Liver (tissue), 9 donors: Measurements from ENCODE around the gene RPS6KC1. TPM values are rescaled to one million over a fixed set of nuclear protein-coding genes. Genes with fewer than 3 reads are reported as not detected.

Source experiments
- DNase-seq: peaks from one replicate; pipeline ENCODE4 v3.0.0-alpha.2; 2017; ENCODE audit warnings: low spot score
- H3K27ac ChIP-seq, 2 donors: one replicate each; pipeline ENCODE4 v1.7.0; 2013; ENCODE audit warnings: inconsistent platforms in 2 of 2, low read length in 2 of 2, control low read depth in 1 of 2, low read depth in 1 of 2, mild to moderate bottlenecking in 1 of 2
- H3K27me3 ChIP-seq, 4 donors: one replicate each; pipeline versions ENCODE4 v1.6.1 to v1.7.0; 2013; ENCODE audit warnings: low read length in 3 of 4, inconsistent platforms in 1 of 4, mild to moderate bottlenecking in 1 of 4, moderate library complexity in 1 of 4; ENCODE audit not compliant: control insufficient read depth in 4 of 4, insufficient read depth in 4 of 4
- H3K36me3 ChIP-seq, 4 donors: one replicate each; pipeline versions ENCODE4 v1.6.1 to v1.7.0; 2013; ENCODE audit warnings: low read length in 3 of 4, mild to moderate bottlenecking in 3 of 4, low read depth in 1 of 4, moderate library complexity in 1 of 4; ENCODE audit not compliant: control insufficient read depth in 4 of 4, insufficient read depth in 3 of 4
- H3K4me1 ChIP-seq, 4 donors: one replicate each; pipeline versions ENCODE4 v1.6.1 to v1.7.0; 2013; ENCODE audit warnings: low read length in 3 of 4, mild to moderate bottlenecking in 3 of 4, moderate library complexity in 1 of 4; ENCODE audit not compliant: control insufficient read depth in 4 of 4, insufficient read depth in 4 of 4
- H3K4me3 ChIP-seq, 3 donors: one replicate each; pipeline versions ENCODE4 v1.6.1 to v1.7.0; 2013; ENCODE audit warnings: low read length in 3 of 3, control low read depth in 1 of 3, low read depth in 1 of 3, mild to moderate bottlenecking in 1 of 3
- H3K9ac ChIP-seq, 2 donors: one replicate each; pipeline ENCODE4 v1.7.0; 2013; ENCODE audit warnings: low read length in 2 of 2, mild to moderate bottlenecking in 2 of 2, moderate library complexity in 2 of 2, control low read depth in 1 of 2, low read depth in 1 of 2
- H3K9me3 ChIP-seq, 4 donors: one replicate each; pipeline versions ENCODE4 v1.6.1 to v1.7.0; 2013; ENCODE audit warnings: low read length in 3 of 4; ENCODE audit not compliant: control insufficient read depth in 4 of 4
- EGR1 ChIP-seq, 2 donors: IDR thresholded peaks; 2 replicates each; pipeline ENCODE4 v1.6.1; 2016 to 2018; ENCODE audit warnings: antibody characterized with exemption in 2 of 2, low read depth in 2 of 2
- FOXA1 ChIP-seq: IDR thresholded peaks from 2 replicates; pipeline ENCODE4 v1.6.1; 2016; ENCODE audit warnings: antibody characterized with exemption
- FOXA2 ChIP-seq: IDR thresholded peaks from 2 replicates; pipeline ENCODE4 v1.6.1; 2016; ENCODE audit warnings: antibody characterized with exemption
- GABPA ChIP-seq, 2 donors: IDR thresholded peaks in 1 of 2; conservative IDR thresholded peaks in 1 of 2; 2 replicates each; pipeline ENCODE4 v1.6.1; 2016; ENCODE audit warnings: antibody characterized with exemption in 2 of 2, mild to moderate bottlenecking in 1 of 2, moderate library complexity in 1 of 2
- HNF4A ChIP-seq, 2 donors: conservative IDR thresholded peaks; 2 replicates each; pipeline ENCODE4 v1.6.1; 2016; ENCODE audit warnings: antibody characterized with exemption in 2 of 2, mild to moderate bottlenecking in 2 of 2
- HNF4G ChIP-seq: IDR thresholded peaks from 2 replicates; pipeline ENCODE4 v1.6.1; 2016; ENCODE audit warnings: antibody characterized with exemption
- JUND ChIP-seq, 2 donors: IDR thresholded peaks; 2 replicates each; pipeline ENCODE4 v1.6.1; 2016; ENCODE audit warnings: antibody characterized with exemption in 2 of 2
- NR2F2 ChIP-seq: IDR thresholded peaks from 2 replicates; pipeline ENCODE4 v1.6.1; 2016; ENCODE audit warnings: antibody characterized with exemption
- RAD21 ChIP-seq, 2 donors: IDR thresholded peaks; 2 replicates each; pipeline ENCODE4 v1.6.1; 2016; ENCODE audit warnings: antibody characterized with exemption in 2 of 2, mild to moderate bottlenecking in 2 of 2
- REST ChIP-seq: IDR thresholded peaks from 2 replicates; pipeline ENCODE4 v1.6.1; 2016; ENCODE audit warnings: antibody characterized with exemption, mild to moderate bottlenecking
- RXRA ChIP-seq, 2 donors: IDR thresholded peaks; 2 replicates each; pipeline ENCODE4 v1.6.1; 2017 to 2018; ENCODE audit warnings: antibody characterized with exemption in 2 of 2, mild to moderate bottlenecking in 1 of 2
- SP1 ChIP-seq: IDR thresholded peaks from 2 replicates; pipeline ENCODE4 v1.6.1; 2018; ENCODE audit warnings: antibody characterized with exemption, mild to moderate bottlenecking
- TAF1 ChIP-seq: conservative IDR thresholded peaks from 2 replicates; pipeline ENCODE4 v1.6.1; 2016; ENCODE audit warnings: antibody characterized with exemption, mild to moderate bottlenecking
- YY1 ChIP-seq: IDR thresholded peaks from 2 replicates; pipeline ENCODE4 v1.6.1; 2016; ENCODE audit warnings: antibody characterized with exemption, mild to moderate bottlenecking
- WGBS: extraction: QIAGEN DNeasy Blood & Tissue Kit; methylation state at CpG from one replicate; pipeline ENCODE4 v1.1.7; 2013; 5-methylcytosine and 5-hydroxymethylcytosine counted together
- polyA plus RNA-seq, 2 donors: library from polyadenylated mRNA; stranded (reverse) in 1 of 2; unstranded in 1 of 2; fragments of 200-250 nt in 1 of 2; fragments of >200 nt in 1 of 2; fragmentation: Nextera tagmentation in 1 of 2; extraction: Ambion mirVana in 1 of 2; gene quantifications; one replicate each; pipeline versions ENCODE4 v1.2.1 to v1.2.3, GENCODE V29; 2013 to 2015
- total RNA-seq, 2 donors: library from RNA; depleted of rRNA; stranded (reverse); fragments of >200 nt; gene quantifications; one replicate each; pipeline ENCODE4 v1.2.3, GENCODE V29; 2014
- TF ChIP-seq, protein P1 (sequence below): IDR thresholded peaks from 2 replicates; pipeline ENCODE4 v1.6.1; 2016; ENCODE audit warnings: antibody characterized with exemption
- TF ChIP-seq, protein P2 (sequence below): IDR thresholded peaks from 2 replicates; pipeline ENCODE4 v1.6.1; 2016; ENCODE audit warnings: antibody characterized with exemption
- TF ChIP-seq, protein P3 (sequence below): fragments of 150-350 bp; IDR thresholded peaks from 2 replicates; pipeline ENCODE4 v1.5.1; 2017; ENCODE audit warnings: improper control_type of control experiment, low read depth, low read length; ENCODE audit not compliant: missing input control
- TF ChIP-seq, protein P4 (sequence below): IDR thresholded peaks from 2 replicates; pipeline ENCODE4 v1.6.1; 2016; ENCODE audit warnings: antibody characterized with exemption
- donor health status: healthy.
- donor health status: healthy.
- donor health status: healthy.
- donor health status: healthy.
- donor health status: healthy.

RPS6KC1 gene
- total RNA-seq (10 to 100 TPM; 14.7 to 15.6 TPM), polyA plus RNA-seq (1 to 10 TPM; 3.5 to 4.9 TPM)

DNA sequence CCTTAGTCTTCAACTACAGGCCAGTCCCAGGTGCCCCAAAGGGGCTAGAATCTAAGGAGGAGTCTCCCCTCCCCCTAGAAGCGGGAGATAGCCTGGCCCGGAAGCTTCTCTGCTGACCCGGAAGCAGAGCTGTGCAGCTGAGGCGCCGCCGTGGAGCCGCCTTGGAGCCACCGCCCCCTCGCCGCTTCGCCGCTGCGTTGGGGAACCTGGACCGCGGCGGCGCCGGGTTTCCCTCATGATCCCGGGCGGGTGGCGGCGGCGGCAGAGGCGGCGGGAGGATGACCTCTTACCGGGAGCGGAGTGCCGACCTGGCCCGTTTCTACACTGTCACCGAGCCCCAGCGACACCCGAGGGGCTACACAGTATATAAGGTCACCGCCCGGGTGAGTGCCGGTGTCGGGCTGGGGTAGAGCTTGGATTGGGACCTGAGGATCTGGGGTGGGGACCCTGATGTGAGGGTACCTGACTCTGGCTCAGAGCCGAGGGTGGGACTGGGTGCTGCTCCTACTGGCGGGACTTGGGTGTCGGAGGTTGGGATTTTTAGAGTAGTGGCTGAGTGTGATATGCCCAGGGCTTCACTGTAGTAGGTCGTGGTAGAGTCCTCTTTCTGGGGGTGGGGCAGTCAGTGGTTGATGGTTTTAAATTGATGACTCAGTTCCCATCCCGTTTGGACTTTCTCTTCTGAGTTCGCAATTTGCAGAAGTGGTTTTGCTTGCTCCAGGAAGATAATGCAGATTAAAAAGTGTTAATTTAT is at the start of gene RPS6KC1:
TSS of gene RPS6KC1 (plus strand) at position 115 of the 754 bp plus-strand sequence. CDS start at position 279, 164 bp downstream.
- TF ChIP-seq RAD21 (IDR thresholded peaks at IDR 0.05) (no peak), FOXA2 (no peak), RXRA (IDR thresholded peaks at IDR 0.05) (no peak), FOXA1 (no peak), REST (no peak), GABPA (IDR thresholded peaks at IDR 0.05 in 1 of 2, conservative IDR thresholded peaks at IDR 0.05 in 1 of 2) (peak; percentile 86 to 95), HNF4G (no peak), TAF1 (no peak), HNF4A (conservative IDR thresholded peaks at IDR 0.05) (peak in 1 of 2 donors; percentile 3), YY1 (peak; percentile 23), JUND (IDR thresholded peaks at IDR 0.05) (no peak), NR2F2 (peak; percentile 47), EGR1 (IDR thresholded peaks at IDR 0.05; ENCODE audit: low read depth in 2 of 2) (peak in 1 of 2 donors; percentile 39), SP1 (peak; percentile 9)
- TF ChIP-seq, protein P1, sequence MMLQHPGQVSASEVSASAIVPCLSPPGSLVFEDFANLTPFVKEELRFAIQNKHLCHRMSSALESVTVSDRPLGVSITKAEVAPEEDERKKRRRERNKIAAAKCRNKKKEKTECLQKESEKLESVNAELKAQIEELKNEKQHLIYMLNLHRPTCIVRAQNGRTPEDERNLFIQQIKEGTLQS: no peak
- TF ChIP-seq, protein P2, sequence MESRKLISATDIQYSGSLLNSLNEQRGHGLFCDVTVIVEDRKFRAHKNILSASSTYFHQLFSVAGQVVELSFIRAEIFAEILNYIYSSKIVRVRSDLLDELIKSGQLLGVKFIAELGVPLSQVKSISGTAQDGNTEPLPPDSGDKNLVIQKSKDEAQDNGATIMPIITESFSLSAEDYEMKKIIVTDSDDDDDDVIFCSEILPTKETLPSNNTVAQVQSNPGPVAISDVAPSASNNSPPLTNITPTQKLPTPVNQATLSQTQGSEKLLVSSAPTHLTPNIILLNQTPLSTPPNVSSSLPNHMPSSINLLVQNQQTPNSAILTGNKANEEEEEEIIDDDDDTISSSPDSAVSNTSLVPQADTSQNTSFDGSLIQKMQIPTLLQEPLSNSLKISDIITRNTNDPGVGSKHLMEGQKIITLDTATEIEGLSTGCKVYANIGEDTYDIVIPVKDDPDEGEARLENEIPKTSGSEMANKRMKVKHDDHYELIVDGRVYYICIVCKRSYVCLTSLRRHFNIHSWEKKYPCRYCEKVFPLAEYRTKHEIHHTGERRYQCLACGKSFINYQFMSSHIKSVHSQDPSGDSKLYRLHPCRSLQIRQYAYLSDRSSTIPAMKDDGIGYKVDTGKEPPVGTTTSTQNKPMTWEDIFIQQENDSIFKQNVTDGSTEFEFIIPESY: no peak
- TF ChIP-seq, protein P3, sequence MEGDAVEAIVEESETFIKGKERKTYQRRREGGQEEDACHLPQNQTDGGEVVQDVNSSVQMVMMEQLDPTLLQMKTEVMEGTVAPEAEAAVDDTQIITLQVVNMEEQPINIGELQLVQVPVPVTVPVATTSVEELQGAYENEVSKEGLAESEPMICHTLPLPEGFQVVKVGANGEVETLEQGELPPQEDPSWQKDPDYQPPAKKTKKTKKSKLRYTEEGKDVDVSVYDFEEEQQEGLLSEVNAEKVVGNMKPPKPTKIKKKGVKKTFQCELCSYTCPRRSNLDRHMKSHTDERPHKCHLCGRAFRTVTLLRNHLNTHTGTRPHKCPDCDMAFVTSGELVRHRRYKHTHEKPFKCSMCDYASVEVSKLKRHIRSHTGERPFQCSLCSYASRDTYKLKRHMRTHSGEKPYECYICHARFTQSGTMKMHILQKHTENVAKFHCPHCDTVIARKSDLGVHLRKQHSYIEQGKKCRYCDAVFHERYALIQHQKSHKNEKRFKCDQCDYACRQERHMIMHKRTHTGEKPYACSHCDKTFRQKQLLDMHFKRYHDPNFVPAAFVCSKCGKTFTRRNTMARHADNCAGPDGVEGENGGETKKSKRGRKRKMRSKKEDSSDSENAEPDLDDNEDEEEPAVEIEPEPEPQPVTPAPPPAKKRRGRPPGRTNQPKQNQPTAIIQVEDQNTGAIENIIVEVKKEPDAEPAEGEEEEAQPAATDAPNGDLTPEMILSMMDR: no peak
- TF ChIP-seq, protein P4, sequence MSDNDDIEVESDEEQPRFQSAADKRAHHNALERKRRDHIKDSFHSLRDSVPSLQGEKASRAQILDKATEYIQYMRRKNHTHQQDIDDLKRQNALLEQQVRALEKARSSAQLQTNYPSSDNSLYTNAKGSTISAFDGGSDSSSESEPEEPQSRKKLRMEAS: no peak
- Histone ChIP-seq H3K9ac (peak within 1 kb of the TSS; percentile 53 to 80), H3K9me3 (no peaks in the 10 kb centered on the region), H3K4me3 (peak within 1 kb of the TSS; percentile 67 to 91 (median 74)), H3K4me1 (peaks cover 2 to 23% (median 14%) of the 10 kb centered on the region in 4 donors), H3K36me3 (no peaks in the 10 kb centered on the region), H3K27me3 (no peaks in the 10 kb centered on the region), H3K27ac (peak within 1 kb of the TSS; percentile 60 to 78)
- DNase-seq: peak; percentile 80
- WGBS: under 1% methylated on average over 42 of the region's 42 CpGs
